ENCODE measurements around the gene COG1.

COG1 gene

GRCh38 chr17:73199751-73200317 is 7.0 kb downstream of the COG1 start:
- no peak for DNase-seq (ENCODE audit: low read depth in 3 of 3)

- DNase-seq (ENCODE audit: low read depth in 3 of 3), result no peak
These were observed 7.6 kb downstream of the COG1 start for GRCh38 chr17:73200476-73200875.

- no peak for DNase-seq (ENCODE audit: low read depth in 3 of 3)
These were observed 8.6 kb downstream of the COG1 start for GRCh38 chr17:73201215-73202069.

GRCh38 chr17:73203135-73203787 is 10.4 kb downstream of the COG1 start:
- DNase-seq (ENCODE audit: low read depth in 3 of 3), result no peak

- no peak for DNase-seq (ENCODE audit: low read depth in 3 of 3)
These were observed 11.1 kb downstream of the COG1 start for GRCh38 chr17:73203788-73204479.

- DNase-seq (ENCODE audit: low read depth in 3 of 3), result no peak
These were observed 12.7 kb downstream of the COG1 start for GRCh38 chr17:73205459-73205961.

- DNase-seq (ENCODE audit: low read depth in 3 of 3), result no peak
These were observed 15.4 kb downstream of the COG1 start for GRCh38 chr17:73208139-73208827.

- no peak for DNase-seq (ENCODE audit: low read depth in 3 of 3)
These were observed 16.6 kb downstream of the COG1 start for GRCh38 chr17:73209436-73209835.

GRCh38 chr17:73210002-73210678 is 17.3 kb downstream of the COG1 start:
- DNase-seq (ENCODE audit: low read depth in 3 of 3), result no peak

- DNase-seq (ENCODE audit: low read depth in 3 of 3), result peak in 2 of 3 experiments; percentile 15 to 46
These were observed 18.9 kb downstream of the COG1 start for GRCh38 chr17:73211745-73212144.

- no peak for DNase-seq (ENCODE audit: low read depth in 3 of 3)
These were observed 21.2 kb downstream of the COG1 start for GRCh38 chr17:73214008-73214407.

- DNase-seq (ENCODE audit: low read depth in 3 of 3), result no peak
These were observed 22.0 kb downstream of the COG1 start for GRCh38 chr17:73214851-73215250.

- no peak for DNase-seq (ENCODE audit: low read depth in 3 of 3)
These were observed 22.6 kb downstream of the COG1 start for GRCh38 chr17:73215447-73215846.

GRCh38 chr17:73223626-73224230 is 30.9 kb downstream of the COG1 start:
- no peak for DNase-seq (ENCODE audit: low read depth in 3 of 3)

GRCh38 chr17:73224237-73224636 is 31.4 kb downstream of the COG1 start:
- no peak for DNase-seq (ENCODE audit: low read depth in 3 of 3)

- no peak for DNase-seq (ENCODE audit: low read depth in 3 of 3)
These were observed 31.9 kb downstream of the COG1 start for GRCh38 chr17:73224663-73225305.

- DNase-seq (ENCODE audit: low read depth in 3 of 3), result no peak
These were observed 33.8 kb downstream of the COG1 start for GRCh38 chr17:73226556-73227172.

- no peak for DNase-seq (ENCODE audit: low read depth in 3 of 3)
These were observed 34.5 kb downstream of the COG1 start for GRCh38 chr17:73227379-73227778.

GRCh38 chr17:73227944-73228343 is 35.1 kb downstream of the COG1 start:
- DNase-seq (ENCODE audit: low read depth in 3 of 3), result no peak
